ENCODE data around the gene CMTR2.
"Not testable (repeated sequence)": the region's sequence is repeated elsewhere in the genome, so short reads cannot be mapped to it uniquely, and the experiment has no call there.

The CMTR2 gene

GRCh38 chr16:71288890-71289731, at the start of gene CMTR2:
CMTR2 (minus strand) TSS chr16:71289402; CDS start chr16:71285920, 3,482 bp downstream.
- DNase-seq = peak; percentile 87

DNA sequence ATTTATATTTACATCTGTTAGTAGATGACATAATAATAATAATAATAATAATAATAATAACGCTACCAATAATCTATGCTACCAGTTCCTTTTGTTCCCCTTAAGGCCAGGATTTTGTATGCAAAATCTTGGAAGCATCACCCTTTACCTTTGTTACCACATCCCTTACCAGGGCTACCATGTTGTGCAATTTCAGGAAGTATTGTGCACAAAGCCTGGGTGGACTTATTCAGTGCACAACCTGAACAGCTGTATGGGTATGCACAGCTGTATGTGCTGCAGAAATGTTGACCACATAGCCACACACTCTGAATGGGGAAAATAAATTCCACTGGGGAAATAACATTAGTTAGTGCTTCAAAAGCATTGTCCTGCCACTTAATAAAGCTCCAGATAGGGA, 49.4 kb upstream of the CMTR2 start:
- no peak for DNase-seq

GRCh38 chr16:71338193-71338592, 49.0 kb upstream of the CMTR2 start:
- no peak for DNase-seq

DNA sequence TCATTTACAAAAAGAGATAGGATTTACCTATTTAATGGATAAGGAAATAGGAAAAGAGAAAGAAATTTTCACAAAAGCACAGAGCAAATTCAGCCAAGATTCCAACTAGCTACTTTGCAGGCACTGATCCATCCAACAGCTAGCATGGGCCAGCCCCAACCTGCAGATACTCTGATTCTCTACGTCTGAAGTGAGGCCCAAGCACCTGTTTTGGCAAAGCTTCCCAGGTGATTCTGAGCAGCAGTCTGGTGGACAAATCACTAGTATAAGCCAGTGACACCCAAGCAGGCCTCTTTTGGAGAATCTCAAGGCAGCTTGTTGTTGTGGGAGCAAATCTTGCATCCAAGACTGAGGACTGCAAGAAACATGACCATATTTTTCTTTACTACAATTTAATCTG, 48.4 kb upstream of the CMTR2 start:
- no peak for DNase-seq

- DNase-seq = no peak
Measured at GRCh38 chr16:71328151-71328550, 38.9 kb upstream of the CMTR2 start.

DNA sequence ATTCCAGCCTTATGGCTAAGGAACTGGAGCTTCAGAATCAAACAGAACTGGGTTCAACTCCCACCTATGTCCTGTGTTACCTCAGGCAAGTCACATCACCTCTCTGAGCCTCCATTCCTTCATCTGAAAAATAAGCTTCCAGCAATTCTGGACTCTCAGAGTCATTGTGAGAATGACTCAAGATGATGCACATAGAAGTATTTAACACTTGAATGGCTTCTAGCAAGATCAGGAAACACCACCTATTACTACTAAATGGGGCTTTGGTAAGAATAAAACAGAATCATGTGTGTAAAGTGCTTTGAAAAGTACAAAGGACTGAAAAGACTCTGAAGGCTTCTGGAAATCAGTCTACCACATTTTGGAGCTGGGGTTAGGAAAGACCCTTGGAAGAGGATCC, 38.5 kb upstream of the CMTR2 start:
- no peak for DNase-seq

GRCh38 chr16:71319999-71320398, 30.8 kb upstream of the CMTR2 start:
- DNase-seq = no peak

DNA sequence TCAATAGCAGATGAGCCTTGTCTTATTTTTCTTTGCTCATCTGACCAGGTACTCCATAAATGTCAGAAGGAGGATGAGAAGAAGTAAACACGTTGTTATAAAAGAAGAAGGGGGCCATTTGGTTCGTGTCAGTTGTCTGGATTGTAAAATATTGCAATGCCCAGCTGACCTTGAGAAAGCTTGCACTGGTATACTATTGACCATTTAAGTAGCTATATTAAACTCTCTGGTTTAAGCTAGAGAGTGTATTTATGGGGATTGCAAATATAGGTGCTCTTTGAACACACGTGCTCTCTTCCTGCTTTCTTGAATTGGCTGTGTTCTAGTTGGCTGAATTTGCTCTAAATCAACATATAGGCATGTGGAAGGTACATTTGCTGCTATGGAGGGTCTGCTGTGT, 26.1 kb upstream of the CMTR2 start:
- no peak for DNase-seq

- not testable (repeated sequence) for DNase-seq
Measured at GRCh38 chr16:71313591-71313990, 24.4 kb upstream of the CMTR2 start.

DNA sequence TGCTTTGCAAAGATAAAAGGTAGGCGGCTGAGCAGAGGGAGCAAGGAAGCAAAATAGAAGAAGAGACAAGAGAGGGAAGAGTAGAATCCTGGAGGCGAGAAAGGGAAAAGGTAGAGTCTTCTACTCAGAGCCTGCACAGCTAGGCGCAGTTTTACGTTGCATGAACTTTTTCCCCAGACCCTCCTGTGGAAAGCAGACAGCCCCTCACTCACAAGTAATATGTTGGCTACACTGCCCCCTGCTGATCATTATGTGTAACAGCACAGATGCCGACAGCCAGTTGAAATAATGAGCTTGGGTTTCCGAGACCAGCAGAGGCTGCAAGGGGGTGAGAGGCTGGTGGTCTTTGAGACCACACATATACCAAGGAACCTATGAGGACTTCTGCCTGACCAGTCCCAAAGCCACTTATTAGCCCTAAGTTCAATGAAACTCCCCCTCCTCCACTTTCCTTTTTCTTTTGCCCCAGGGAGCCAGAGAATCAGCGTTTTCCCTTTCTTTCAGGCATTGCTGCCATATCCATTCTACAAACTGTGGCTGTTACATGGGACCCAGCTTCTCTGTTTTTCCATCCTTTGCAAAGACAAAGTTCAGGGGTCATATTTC, 22.5 kb upstream of the CMTR2 start:
- no peak for DNase-seq

GRCh38 chr16:71303938-71304337, 14.7 kb upstream of the CMTR2 start:
- no peak for DNase-seq

- no peak for DNase-seq
Measured at GRCh38 chr16:71297341-71297634, 8.1 kb upstream of the CMTR2 start.

- no peak for DNase-seq
Measured at GRCh38 chr16:71296584-71297340, 7.6 kb upstream of the CMTR2 start.

DNA sequence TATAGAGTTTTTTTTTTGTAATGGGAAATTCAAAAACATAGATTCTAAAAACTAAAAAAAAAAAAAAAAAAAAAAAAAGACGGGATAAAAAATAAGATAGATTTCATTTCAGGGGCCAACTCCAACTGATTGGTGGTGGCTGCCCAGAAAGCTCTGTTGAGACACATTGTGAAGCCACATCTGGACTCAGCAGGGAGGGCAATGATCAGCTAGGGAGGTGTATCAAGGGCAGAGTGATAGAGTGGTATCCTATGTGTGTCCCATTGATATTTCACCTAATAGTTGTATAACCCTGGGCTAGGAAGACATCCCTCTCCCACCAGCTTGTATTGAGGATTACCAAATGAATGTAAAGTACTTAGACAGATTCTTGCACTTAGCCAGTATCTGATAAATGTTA, 6.7 kb upstream of the CMTR2 start:
- no peak for DNase-seq

- DNase-seq = no peak
Measured at GRCh38 chr16:71293919-71294318, 4.7 kb upstream of the CMTR2 start.

- DNase-seq = not testable (repeated sequence)
Measured at GRCh38 chr16:71292095-71292494, 2.9 kb upstream of the CMTR2 start.

- no peak for DNase-seq
Measured at GRCh38 chr16:71289732-71290062, 495 bp upstream of the CMTR2 start.

DNA sequence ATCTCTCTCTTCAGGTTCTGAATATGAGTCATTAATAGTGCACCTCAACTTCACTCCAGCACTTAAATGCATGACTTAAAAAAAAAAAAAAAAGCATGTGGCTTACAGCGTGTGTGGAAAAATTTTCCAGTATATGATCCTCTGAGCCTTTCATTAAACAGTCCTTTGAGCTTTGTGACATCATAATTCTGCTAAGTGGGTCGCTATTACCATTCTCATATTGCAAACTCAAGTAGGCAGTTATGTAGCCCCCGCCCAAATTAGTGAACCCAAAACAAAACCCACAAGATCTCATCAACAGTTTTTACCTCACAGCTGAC, 672 bp downstream of the CMTR2 start:
- peak; percentile 48 for DNase-seq

DNA sequence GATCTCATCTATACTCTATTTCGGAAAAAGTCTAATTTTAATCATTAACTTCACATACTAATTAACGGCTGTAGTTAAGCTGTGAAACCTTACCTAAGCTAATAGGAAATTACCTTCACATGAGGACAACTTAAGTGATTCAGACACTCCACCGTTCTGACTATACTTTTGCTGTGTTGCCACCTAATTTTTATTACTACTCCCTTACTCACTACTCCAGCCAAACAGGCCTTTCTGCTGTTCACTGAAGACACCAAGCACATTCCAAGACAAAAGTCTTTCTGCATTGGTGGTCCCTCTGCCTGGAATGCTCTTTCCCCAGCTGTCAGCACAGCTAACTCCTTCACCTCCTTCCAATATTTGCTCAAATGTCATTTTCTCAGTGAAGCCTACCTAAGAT, 1.3 kb downstream of the CMTR2 start:
- DNase-seq = no peak

DNA sequence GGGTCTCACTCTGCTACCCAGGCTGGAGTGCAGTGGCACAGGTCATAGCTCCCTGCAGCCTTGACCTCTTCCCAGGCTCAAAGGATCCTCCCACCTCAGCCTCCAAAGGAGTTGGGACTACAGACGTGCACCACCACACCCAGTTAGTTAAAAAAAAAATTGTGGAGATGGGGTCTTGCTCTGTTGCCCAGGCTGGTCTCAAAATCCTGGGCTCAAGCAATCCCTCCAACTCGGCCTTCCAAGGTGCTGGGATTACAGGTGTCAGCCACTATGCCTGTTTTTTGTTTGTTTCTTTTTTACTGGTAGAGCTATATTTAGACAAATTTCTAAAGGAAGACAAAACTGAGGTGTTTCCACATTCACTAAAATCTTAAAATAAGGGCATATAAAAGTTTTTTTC, 1.7 kb downstream of the CMTR2 start:
- no peak for DNase-seq

DNA sequence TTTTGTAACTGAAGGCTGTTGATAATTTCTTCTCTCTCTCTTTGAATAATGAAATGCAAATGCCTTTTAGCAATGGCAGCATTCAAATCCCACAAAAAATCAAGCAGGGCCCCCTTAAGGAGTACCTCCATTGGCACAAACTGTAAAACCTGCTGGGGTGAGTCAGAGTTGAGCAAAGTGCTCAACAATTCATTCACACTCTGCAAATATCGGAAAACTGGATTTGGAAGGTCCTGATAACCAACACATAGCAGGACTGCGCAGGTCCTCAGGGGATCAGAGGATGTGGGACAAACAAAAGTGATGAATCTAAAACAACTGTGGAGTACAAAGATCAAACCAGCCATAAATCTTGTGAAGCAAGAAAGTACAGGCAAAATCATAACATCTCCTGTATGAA, 5.6 kb downstream of the CMTR2 start:
- no peak for DNase-seq

DNA sequence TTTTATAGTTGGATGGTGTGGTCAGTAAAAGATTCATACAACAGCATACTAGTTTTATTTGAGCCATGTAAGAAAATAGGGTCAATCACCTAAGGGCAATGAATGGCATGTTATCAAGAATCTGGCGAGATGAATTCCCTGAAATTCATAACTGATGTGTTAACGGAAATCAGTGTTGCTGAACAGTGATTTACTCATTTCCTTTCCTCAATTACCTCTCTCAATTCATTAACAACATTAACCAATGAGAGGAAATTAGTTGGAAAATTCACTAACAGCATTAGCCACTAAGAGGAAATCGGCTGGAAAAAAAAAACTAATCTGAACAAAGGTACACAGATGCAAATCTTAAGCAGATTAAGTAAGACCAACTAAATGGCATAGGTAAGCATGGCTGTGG, 6.3 kb downstream of the CMTR2 start:
- DNase-seq = no peak

DNA sequence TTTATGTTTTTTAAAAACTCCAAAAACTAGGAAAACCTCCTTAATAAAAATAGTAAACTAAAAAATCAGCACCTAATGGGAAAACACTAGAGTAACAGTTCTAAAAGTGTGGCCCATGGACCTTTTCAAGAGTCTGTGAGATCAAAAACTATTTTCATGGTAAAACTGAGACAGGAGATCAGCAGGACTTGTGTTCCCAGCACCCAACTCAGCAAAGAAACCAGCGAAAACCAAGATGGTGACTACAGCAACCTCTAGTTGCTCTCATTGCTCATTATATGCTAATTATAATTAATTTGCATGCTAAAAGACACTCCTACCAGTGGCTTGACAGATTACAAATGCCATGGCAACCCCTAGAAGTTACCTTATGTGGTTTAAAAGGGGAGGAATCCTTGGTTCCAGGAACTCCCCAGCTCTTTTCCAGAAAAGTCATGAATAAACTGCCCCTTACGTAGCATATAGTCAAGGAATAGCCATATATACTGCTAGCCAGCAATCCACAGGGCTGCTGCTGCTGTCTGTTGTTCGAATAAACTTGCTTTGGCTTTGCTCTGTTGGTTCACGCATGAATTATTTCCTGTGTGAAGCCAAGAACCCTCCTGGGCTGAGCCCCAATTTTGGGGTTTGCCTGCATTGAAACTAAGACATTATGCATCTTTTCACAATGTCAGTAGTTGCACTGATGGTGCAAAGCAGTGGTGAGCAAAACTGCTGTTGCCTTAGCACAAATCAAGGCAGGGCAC, 12.4 kb downstream of the CMTR2 start:
- DNase-seq = no peak

DNA sequence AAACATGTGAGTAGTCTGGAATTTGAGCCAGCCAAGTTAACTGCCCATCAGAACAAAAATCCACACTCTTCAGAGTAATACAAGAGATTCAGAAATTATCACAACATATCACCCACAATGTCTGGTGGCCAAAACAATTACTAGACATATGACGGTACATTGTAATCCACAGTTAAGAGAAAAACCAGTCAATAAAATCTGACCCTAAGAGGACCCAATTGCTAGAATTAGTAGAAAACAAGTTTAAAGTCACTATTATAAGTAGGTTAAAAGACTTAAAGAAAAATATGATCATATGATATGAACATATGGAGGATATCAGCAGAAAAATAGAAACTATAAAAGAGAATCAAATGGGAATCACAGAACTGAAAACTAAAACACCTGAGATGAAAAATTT, 15.8 kb downstream of the CMTR2 start:
- no peak for DNase-seq

All from NCI-H2107 (cell line).